MM.1S (cell line): Measurements from ENCODE around the gene CLCN4.

Experiments
- CTCF ChIP-seq: fragments of 300-600 bp; sonication (generic); IDR thresholded peaks from 2 replicates; pipeline ENCODE4 v1.5.1; 2016; ENCODE audit warnings: antibody characterized with exemption, low read length, mixed read lengths
- EZH2 ChIP-seq: fragments of 300-600 bp; sonication (generic); optimal IDR thresholded peaks from 2 replicates; pipeline ENCODE3; 2017; ENCODE audit warnings: low read depth, mild to moderate bottlenecking, antibody characterized with exemption, low read length, mixed read lengths
- EZH2phosphoT487 ChIP-seq: fragments of 300-600 bp; sonication (generic); IDR thresholded peaks from 2 replicates; pipeline ENCODE4 v1.6.1; 2018; ENCODE audit warnings: antibody characterized with exemption, low read length

- TF ChIP-seq CTCF (no peak), EZH2 (no peak), EZH2phosphoT487 (no peak)
Measured at GRCh38 chrX:10138726-10139125, 18.0 kb upstream of the CLCN4 start.
